OCI-LY7 (cell line): Measurements from ENCODE around the gene BICC1. TPM values are rescaled to one million over a fixed set of nuclear protein-coding genes. Genes with fewer than 3 reads are reported as not detected.

Experiments
- BruUV-seq: library from RNA; stranded (reverse); fragments of 400-500 nt; replicated peaks from 2 replicates; lab custom pipeline; 2021; lab: Mats Ljungman, UMichigan
- CTCF ChIA-PET: fragments of 300-600 bp; sonication (Branson Sonifier 250); formaldehyde crosslinking; loops from one replicate; lab custom pipeline; 2022; ENCODE audit warnings: antibody characterized with exemption; ENCODE audit not compliant: unreplicated experiment; lab: Charles Lee
- POLR2A ChIA-PET: fragments of 300-600 bp; sonication (Branson Sonifier 250); formaldehyde crosslinking; loops from one replicate; lab custom pipeline; 2022; ENCODE audit warnings: antibody characterized with exemption; lab: Charles Lee
- DNase-seq: peaks from one replicate; pipeline ENCODE4 v3.0.0-alpha.2; 2015; ENCODE audit warnings: low spot score
- H2AFZ ChIP-seq: fragments of 200-600 bp; sonication (generic), shearing (Covaris generic); 2 replicates; pipeline ENCODE4 v1.6.1; 2014; ENCODE audit warnings: mild to moderate bottlenecking, antibody characterized with exemption, low read length, moderate library complexity
- H3K27ac ChIP-seq: fragments of 200-600 bp; sonication (generic); 2 replicates; pipeline ENCODE4 v1.5.1; 2014; ENCODE audit warnings: mixed run types, low read depth, mild to moderate bottlenecking, moderate library complexity, low read length, inconsistent platforms; ENCODE audit not compliant: poor library complexity, severe bottlenecking
- H3K36me3 ChIP-seq: fragments of 200-600 bp; sonication (generic); 2 replicates; pipeline ENCODE4 v1.6.1; 2014; ENCODE audit warnings: mild to moderate bottlenecking, antibody characterized with exemption, low read length, moderate library complexity, mixed read lengths; ENCODE audit not compliant: insufficient read depth
- H3K4me1 ChIP-seq: fragments of 200-600 bp; sonication (generic); 2 replicates; pipeline ENCODE4 v1.5.1; 2014; ENCODE audit warnings: mild to moderate bottlenecking, low read length; ENCODE audit not compliant: insufficient read depth, poor library complexity, severe bottlenecking
- H3K4me2 ChIP-seq: fragments of 200-600 bp; sonication (generic); 2 replicates; pipeline ENCODE4 v1.6.1; 2014; ENCODE audit warnings: mild to moderate bottlenecking, low read length
- H3K4me3 ChIP-seq: fragments of 200-600 bp; sonication (generic); 2 replicates; pipeline ENCODE4 v1.5.1; 2014; ENCODE audit warnings: mild to moderate bottlenecking, low read depth, low read length; ENCODE audit not compliant: poor library complexity, severe bottlenecking
- H3K79me2 ChIP-seq: fragments of 200-600 bp; sonication (generic); 2 replicates; pipeline ENCODE4 v1.6.1; 2016; ENCODE audit warnings: low read depth, mild to moderate bottlenecking, low read length, moderate library complexity, mixed read lengths; ENCODE audit not compliant: insufficient read depth
- H3K9me2 ChIP-seq: fragments of 200-600 bp; sonication (generic); 2 replicates; pipeline ENCODE4 v1.6.1; 2016; ENCODE audit warnings: mild to moderate bottlenecking, low read length, mixed read lengths; ENCODE audit not compliant: insufficient read depth
- H3K9me3 ChIP-seq: fragments of 200-600 bp; sonication (generic); 2 replicates; pipeline ENCODE4 v1.6.1; 2014; ENCODE audit warnings: mild to moderate bottlenecking, mixed run types, low read length, mixed read lengths
- H4K20me1 ChIP-seq: fragments of 200-600 bp; sonication (generic); 2 replicates; pipeline ENCODE4 v1.6.1; 2014; ENCODE audit warnings: mild to moderate bottlenecking, antibody characterized with exemption, low read length, moderate library complexity, mixed read lengths; ENCODE audit not compliant: insufficient read depth
- EZH2phosphoT487 ChIP-seq: fragments of 200-600 bp; sonication (generic); IDR thresholded peaks from 2 replicates; pipeline ENCODE4 v1.6.1; 2018; ENCODE audit warnings: low read depth, borderline replicate concordance, mild to moderate bottlenecking, mixed run types, antibody characterized with exemption, low read length, moderate library complexity, mixed read lengths
- intact Hi-C: fragments of 100-400 bp; cut with micrococcal nuclease; formaldehyde crosslinking; loops from one replicate; pipeline ENCODE4 v1.10.0; 2022; ENCODE audit not compliant: unreplicated experiment
- total RNA-seq, 2 experiments: library from RNA; depleted of rRNA in 1 of 2; stranded (reverse); fragments of >200 nt in 1 of 2; shearing (Covaris generic) in 1 of 2; gene quantifications; 2 replicates each; pipeline ENCODE4 v1.2.3, GENCODE V29; 2014 to 2022
- TF ChIP-seq, protein P1 (sequence below): fragments of 200-600 bp; sonication (generic); conservative IDR thresholded peaks from 2 replicates; pipeline ENCODE4 v1.5.1; 2014; ENCODE audit warnings: mild to moderate bottlenecking, antibody characterized with exemption, low read length, moderate library complexity, mixed read lengths

The BICC1 gene
- total RNA-seq, 2 experiments from 2014 or later = not detected

DNA sequence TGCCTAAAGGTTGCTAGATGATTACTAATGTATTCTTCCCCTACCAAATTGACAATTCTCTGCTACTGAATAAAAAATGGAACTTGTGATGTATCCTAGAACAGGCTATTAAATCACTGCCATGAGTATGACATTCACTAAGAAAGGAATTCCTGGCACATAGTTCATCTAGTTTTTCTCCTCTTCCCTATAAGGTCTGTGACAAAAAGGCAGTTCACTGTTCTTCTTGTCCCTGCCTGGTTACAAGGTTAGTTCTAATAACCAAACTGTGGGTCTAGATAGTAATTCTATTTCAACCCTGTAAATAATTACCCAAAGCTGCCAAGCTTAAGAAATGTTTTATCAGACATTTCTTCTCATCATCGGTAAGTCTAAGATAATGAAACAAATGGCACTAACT lies 245.6 kb downstream of the BICC1 start:
- intact Hi-C loops = no loop called here
- H3K9me3 ChIP-seq = no peaks in the 10 kb centered on the region
- H3K4me2 ChIP-seq = no peak overlapping the region
- no peak overlapping the region for H3K27ac ChIP-seq
- H3K79me2 ChIP-seq = no peaks in the 10 kb centered on the region
- H3K4me3 ChIP-seq = no peak overlapping the region
- TF ChIP-seq, protein P1, sequence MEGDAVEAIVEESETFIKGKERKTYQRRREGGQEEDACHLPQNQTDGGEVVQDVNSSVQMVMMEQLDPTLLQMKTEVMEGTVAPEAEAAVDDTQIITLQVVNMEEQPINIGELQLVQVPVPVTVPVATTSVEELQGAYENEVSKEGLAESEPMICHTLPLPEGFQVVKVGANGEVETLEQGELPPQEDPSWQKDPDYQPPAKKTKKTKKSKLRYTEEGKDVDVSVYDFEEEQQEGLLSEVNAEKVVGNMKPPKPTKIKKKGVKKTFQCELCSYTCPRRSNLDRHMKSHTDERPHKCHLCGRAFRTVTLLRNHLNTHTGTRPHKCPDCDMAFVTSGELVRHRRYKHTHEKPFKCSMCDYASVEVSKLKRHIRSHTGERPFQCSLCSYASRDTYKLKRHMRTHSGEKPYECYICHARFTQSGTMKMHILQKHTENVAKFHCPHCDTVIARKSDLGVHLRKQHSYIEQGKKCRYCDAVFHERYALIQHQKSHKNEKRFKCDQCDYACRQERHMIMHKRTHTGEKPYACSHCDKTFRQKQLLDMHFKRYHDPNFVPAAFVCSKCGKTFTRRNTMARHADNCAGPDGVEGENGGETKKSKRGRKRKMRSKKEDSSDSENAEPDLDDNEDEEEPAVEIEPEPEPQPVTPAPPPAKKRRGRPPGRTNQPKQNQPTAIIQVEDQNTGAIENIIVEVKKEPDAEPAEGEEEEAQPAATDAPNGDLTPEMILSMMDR = no peak
- TF ChIP-seq EZH2phosphoT487 = no peak
- no peak for DNase-seq
- no peaks in the 10 kb centered on the region for H3K36me3 ChIP-seq
- ChIA-PET POLR2A (interaction anchor here (0.6 to 1.5 kb wide), 4 partner anchors 11 to 943 kb away, joined by 3 to 5 read pairs (median 4); no protein-coding TSS in a partner anchor), CTCF (no interaction called here)
- no peaks in the 10 kb centered on the region for H4K20me1 ChIP-seq
- no peaks in the 10 kb centered on the region for H3K4me1 ChIP-seq
- H2AFZ ChIP-seq = no peak overlapping the region
- H3K9me2 ChIP-seq = no peaks in the 10 kb centered on the region
- no TSS peak for BruUV-seq

DNA sequence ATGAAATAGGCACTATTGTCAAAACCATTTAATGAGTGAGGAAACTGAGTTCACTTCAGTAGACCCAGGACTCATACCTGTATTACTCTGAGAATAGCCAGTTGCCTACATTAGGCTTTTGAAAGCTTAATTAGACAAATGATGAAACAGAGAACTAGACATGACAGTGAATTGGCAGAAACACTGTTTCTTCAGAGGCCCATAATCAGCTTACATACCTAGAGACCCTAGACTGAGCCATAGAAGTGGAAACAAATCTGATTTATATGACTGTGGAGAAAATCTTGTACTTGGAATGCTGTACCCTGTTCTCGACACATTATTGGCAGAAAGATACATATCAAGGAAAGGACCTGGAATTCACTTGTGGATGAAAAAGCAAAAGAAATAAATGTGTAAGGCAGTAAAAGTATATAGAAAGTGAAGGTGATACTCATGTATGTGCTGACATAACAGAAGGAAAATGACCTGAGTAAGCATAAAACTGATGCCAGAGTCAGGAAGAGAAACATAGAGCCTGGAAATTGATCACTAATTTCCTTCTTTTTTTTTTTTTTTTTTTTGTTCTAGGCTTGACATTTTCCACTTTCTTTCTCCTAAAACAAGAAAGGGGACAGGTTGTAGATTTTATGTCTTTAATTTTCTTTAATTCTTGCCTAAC lies 251.5 kb downstream of the BICC1 start:
- CTCF ChIA-PET = no interaction called here
- Histone ChIP-seq H3K27ac (no peak overlapping the region), H2AFZ (no peak overlapping the region), H3K4me2 (no peak overlapping the region), H3K36me3 (no peaks in the 10 kb centered on the region), H3K9me3 (no peaks in the 10 kb centered on the region), H4K20me1 (no peaks in the 10 kb centered on the region), H3K79me2 (no peaks in the 10 kb centered on the region), H3K4me1 (no peaks in the 10 kb centered on the region), H3K9me2 (no peaks in the 10 kb centered on the region), H3K4me3 (no peak overlapping the region)
- intact Hi-C loops = no loop called here
- no peak for DNase-seq
- POLR2A ChIA-PET = no interaction called here
- no TSS peak for BruUV-seq
- TF ChIP-seq, protein P1 = no peak

DNA sequence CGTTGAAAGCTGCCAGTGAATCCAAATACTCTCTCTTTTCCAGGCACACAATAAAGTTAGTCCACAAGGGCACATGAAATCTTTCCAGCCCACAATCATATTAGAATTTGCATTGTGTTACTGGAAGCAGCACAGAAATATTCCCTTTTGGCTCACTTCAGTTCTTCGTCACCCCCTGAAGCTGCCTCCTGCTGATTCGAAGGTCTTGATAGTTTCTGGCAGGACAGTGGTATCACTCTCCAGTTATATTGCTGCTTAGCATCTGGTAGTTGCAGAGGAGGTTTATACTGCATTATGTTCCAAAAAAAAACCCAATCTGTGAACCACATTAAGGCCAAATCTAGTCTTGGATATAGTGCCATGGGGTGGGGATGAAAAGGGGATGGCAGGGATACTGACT lies 253.2 kb downstream of the BICC1 start:
- no peaks in the 10 kb centered on the region for H3K9me3 ChIP-seq

More for the DNA sequence above, 253.2 kb downstream of the BICC1 start:
- Histone ChIP-seq H3K4me1 (no peaks in the 10 kb centered on the region), H3K79me2 (no peaks in the 10 kb centered on the region), H3K36me3 (no peaks in the 10 kb centered on the region), H3K4me3 (no peak overlapping the region), H3K4me2 (no peak overlapping the region), H4K20me1 (no peaks in the 10 kb centered on the region), H2AFZ (no peak overlapping the region), H3K9me2 (no peaks in the 10 kb centered on the region), H3K27ac (no peak overlapping the region)
- no TSS peak for BruUV-seq
- intact Hi-C loops = no loop called here
- ChIA-PET CTCF (no interaction called here), POLR2A (no interaction called here)
- TF ChIP-seq EZH2phosphoT487 = no peak
- TF ChIP-seq, protein P1 = no peak
- no peak for DNase-seq
